Body of pancreas (tissue), 4 donors: Measurements from ENCODE around the gene MAML3. TPM values are rescaled to one million over a fixed set of nuclear protein-coding genes. Genes with fewer than 3 reads are reported as not detected.

Experiments
- ATAC-seq: fragments of 150-250 bp; one replicate; pipeline ENCODE4 v1.9.1; 2016
- DNase-seq, 4 donors: peaks; one replicate each; pipeline ENCODE4 v3.0.0-alpha.2; 2019
- H3K27ac ChIP-seq, 4 donors: fragments of 200-600 bp; sonication (generic); 1 replicate in 3 of 4; 2 replicates in 1 of 4; pipeline versions ENCODE4 v1.5.1 to v1.6.1; 2016 to 2019; ENCODE audit warnings: mild to moderate bottlenecking in 1 of 4, mixed read lengths in 1 of 4, moderate library complexity in 1 of 4
- H3K27me3 ChIP-seq, 2 donors: fragments of 200-600 bp; sonication (generic); one replicate each; pipeline ENCODE4 v1.6.0; 2016; ENCODE audit warnings: mild to moderate bottlenecking in 1 of 2
- H3K36me3 ChIP-seq, 2 donors: fragments of 200-600 bp; sonication (generic); replicated peaks in 1 of 2; 2 replicates each; pipeline ENCODE4 v1.5.1; 2016; ENCODE audit warnings: low read depth in 2 of 2; ENCODE audit not compliant: insufficient read depth in 1 of 2
- H3K4me1 ChIP-seq: fragments of 200-600 bp; sonication (generic); one replicate; pipeline ENCODE4 v1.6.0; 2016
- H3K4me3 ChIP-seq, 2 donors: fragments of 200-600 bp; sonication (generic); 1 replicate in 1 of 2; 2 replicates in 1 of 2; pipeline ENCODE4 v1.5.1; 2016 to 2019
- H3K9me3 ChIP-seq, 3 donors: fragments of 200-600 bp; sonication (generic); 1 replicate in 2 of 3; 2 replicates in 1 of 3; pipeline ENCODE4 v1.5.1; 2016
- POLR2A ChIP-seq, 3 donors: fragments of 450-650 bp; IDR thresholded peaks; one replicate each; pipeline ENCODE4 v1.6.1; 2016; ENCODE audit warnings: antibody characterized with exemption in 3 of 3, mild to moderate bottlenecking in 2 of 3
- WGBS, 2 donors: methylation state at CpG; one replicate each; pipeline ENCODE4 v1.1.5; 2017; 5-methylcytosine and 5-hydroxymethylcytosine counted together
- intact Hi-C: fragments of 100-400 bp; cut with DNase I; formaldehyde crosslinking; loops from one replicate; pipeline ENCODE4 v1.15.1; 2023
- total RNA-seq, 2 donors: library from RNA; depleted of rRNA; stranded (reverse); fragments of >200 nt; gene quantifications; one replicate each; pipeline ENCODE4 v1.1.0, GENCODE V29; 2016
- TF ChIP-seq, protein P1 (sequence below), 7 experiments: fragments of 450-650 bp in 4 of 7; fragments of 200-600 bp in 3 of 7; sonication (generic) in 3 of 7; IDR thresholded peaks; one replicate each; pipeline ENCODE4 v1.5.1; 2016 to 2019; ENCODE audit warnings: antibody characterized with exemption in 7 of 7

MAML3 gene
- total RNA-seq, 2 donors from 2014 or later: 11.2 to 11.4 TPM

DNA sequence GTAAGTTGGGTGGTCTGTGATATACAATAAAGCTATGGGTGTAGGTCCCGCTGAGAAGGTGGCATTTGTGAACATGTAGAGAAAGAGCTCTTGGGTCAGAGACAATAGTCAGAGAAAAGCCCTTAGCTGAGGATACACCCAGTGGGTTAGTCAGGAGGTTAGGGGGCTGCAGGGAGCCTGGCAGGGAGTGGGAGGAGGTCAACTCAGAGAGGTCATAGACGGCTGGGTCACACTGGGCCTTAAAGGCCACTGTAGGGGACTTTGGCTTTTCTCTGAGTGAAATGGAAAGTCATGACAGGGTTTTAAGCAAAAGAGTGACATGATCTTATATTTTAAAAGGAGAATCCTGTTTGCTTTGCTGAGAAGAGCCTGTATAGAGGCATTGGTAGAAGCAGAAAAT, 471.7 kb downstream of the MAML3 start:
- Histone ChIP-seq H3K36me3 (peaks cover 0 to 3% of the 10 kb centered on the region in 2 donors), H3K4me3 (no peak overlapping the region), H3K27me3 (no peaks in the 10 kb centered on the region), H3K9me3 (no peaks in the 10 kb centered on the region), H3K4me1 (peaks cover 11% of the 10 kb centered on the region), H3K27ac (no peak overlapping the region)
- DNase-seq (no peak), ATAC-seq (no peak)
- WGBS, 2 donors: 95 to 100% methylated on average over 2 of the region's 2 CpGs
- TF ChIP-seq, protein P1, sequence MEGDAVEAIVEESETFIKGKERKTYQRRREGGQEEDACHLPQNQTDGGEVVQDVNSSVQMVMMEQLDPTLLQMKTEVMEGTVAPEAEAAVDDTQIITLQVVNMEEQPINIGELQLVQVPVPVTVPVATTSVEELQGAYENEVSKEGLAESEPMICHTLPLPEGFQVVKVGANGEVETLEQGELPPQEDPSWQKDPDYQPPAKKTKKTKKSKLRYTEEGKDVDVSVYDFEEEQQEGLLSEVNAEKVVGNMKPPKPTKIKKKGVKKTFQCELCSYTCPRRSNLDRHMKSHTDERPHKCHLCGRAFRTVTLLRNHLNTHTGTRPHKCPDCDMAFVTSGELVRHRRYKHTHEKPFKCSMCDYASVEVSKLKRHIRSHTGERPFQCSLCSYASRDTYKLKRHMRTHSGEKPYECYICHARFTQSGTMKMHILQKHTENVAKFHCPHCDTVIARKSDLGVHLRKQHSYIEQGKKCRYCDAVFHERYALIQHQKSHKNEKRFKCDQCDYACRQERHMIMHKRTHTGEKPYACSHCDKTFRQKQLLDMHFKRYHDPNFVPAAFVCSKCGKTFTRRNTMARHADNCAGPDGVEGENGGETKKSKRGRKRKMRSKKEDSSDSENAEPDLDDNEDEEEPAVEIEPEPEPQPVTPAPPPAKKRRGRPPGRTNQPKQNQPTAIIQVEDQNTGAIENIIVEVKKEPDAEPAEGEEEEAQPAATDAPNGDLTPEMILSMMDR (IDR thresholded peaks at IDR 0.05): no peak
- TF ChIP-seq POLR2A (IDR thresholded peaks at IDR 0.05): no peak
- intact Hi-C loops: no loop called here

DNA sequence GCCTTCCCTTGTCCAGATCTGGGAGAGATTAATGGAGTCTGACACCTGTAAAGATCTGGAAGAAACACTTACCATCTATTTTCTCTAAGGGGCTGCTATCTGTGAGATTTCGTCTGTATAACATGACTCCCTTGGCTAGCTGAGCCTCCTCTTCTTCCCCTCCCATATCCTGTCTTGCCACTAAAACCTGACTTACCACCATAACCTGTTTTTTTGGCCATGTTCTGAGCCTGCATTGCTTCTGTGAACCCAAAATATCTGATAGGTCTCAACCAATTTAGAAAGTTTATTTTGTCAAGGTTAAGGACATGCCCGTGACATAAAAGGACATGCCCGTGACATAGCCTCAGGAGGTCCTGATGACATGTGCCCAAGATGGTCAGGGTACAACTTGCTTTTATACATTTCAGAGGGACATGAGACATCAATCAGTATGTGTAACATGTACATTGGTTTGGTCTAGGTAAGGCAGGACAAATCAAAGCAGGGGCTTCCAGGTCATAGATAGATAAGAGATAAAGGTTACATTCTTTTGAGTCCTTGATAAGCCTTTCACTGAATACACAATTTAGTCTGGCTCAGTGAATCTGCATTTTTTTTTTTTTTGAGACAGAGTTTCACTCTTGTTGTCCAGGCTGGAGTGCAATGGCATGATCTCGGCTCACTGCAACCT, 476.9 kb downstream of the MAML3 start:
- no peak overlapping the region for H3K4me3 ChIP-seq
- intact Hi-C loops: no loop called here
- WGBS, 2 donors: 88 to 91% methylated on average over 4 of the region's 4 CpGs
- DNase-seq (no peak), ATAC-seq (no peak)
- no peaks in the 10 kb centered on the region for H3K9me3 ChIP-seq
- no peak overlapping the region for H3K27ac ChIP-seq
- H3K4me1 ChIP-seq: no peaks in the 10 kb centered on the region
- H3K27me3 ChIP-seq: no peaks in the 10 kb centered on the region
- peaks cover 0 to 3% of the 10 kb centered on the region in 2 donors for H3K36me3 ChIP-seq
- no peak for TF ChIP-seq POLR2A (IDR thresholded peaks at IDR 0.05)
- TF ChIP-seq, protein P1 (IDR thresholded peaks at IDR 0.05): no peak

DNA sequence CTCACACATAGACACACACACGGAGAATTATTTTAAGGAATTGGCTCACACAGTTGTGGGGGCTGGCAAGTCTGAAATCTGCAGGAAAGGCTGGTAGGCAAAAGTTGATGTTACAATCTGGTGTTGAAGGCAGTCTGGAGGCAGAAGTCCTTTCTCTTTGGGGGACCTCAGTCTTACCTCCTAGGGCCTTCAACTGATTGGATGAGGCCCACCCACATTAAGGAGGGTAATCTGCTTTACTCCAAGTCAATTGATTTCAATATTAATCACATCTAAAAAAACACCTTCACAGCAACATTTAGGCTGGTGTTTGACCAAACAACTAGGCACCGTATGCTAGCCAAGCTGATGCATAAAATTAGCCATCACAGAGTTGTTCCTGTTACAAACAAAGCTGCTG, 477.6 kb downstream of the MAML3 start:
- H3K4me1 ChIP-seq: no peaks in the 10 kb centered on the region
- intact Hi-C loops: no loop called here
- DNase-seq (no peak), ATAC-seq (no peak)
- TF ChIP-seq, protein P1 (IDR thresholded peaks at IDR 0.05): no peak
- no peak for TF ChIP-seq POLR2A (IDR thresholded peaks at IDR 0.05)
- H3K4me3 ChIP-seq: no peak overlapping the region
- WGBS, 2 donors: 57 to 69% methylated on average over 2 of the region's 2 CpGs
- no peak overlapping the region for H3K27ac ChIP-seq
- H3K36me3 ChIP-seq: peaks cover 0 to 3% of the 10 kb centered on the region in 2 donors
- H3K9me3 ChIP-seq: no peaks in the 10 kb centered on the region
- H3K27me3 ChIP-seq: no peaks in the 10 kb centered on the region

DNA sequence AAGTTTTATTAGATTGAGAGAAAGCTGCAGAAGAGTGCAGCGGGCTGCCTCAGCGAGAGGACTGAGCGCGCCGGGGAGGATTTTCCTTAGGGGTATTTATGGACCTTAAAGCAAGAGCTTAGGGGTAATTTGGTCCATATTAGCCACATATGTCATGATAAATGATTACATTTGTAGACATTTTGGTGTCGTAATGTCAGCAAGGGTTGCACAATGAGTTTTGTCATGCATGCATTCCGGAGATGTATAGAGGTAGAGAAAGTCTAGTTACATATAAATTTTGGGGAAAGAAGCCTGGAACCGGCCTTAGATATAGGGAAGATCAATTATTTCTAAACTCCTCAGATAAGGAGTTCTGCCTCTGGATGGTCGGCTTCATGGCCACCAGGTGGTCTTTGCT, 478.3 kb downstream of the MAML3 start:
- TF ChIP-seq, protein P1 (IDR thresholded peaks at IDR 0.05): no peak
- TF ChIP-seq POLR2A (IDR thresholded peaks at IDR 0.05): no peak
- no peaks in the 10 kb centered on the region for H3K27me3 ChIP-seq
- DNase-seq (no peak), ATAC-seq (no peak)
- H3K36me3 ChIP-seq: peaks cover 0 to 3% of the 10 kb centered on the region in 2 donors
- H3K9me3 ChIP-seq: no peaks in the 10 kb centered on the region
- peak overlapping the region in 1 of 4 donors; percentile 32 for H3K27ac ChIP-seq
- intact Hi-C loops: no loop called here
- no peaks in the 10 kb centered on the region for H3K4me1 ChIP-seq
- no peak overlapping the region for H3K4me3 ChIP-seq
- WGBS, 2 donors: 84 to 93% methylated on average over 9 of the region's 9 CpGs
